GM12801 (cell line): ENCODE results near the gene OR52A5.

ENCODE experiments used
- CTCF ChIP-seq: IDR thresholded peaks from one replicate; pipeline ENCODE4 v1.5.1; 2011; ENCODE audit warnings: control low read depth; ENCODE audit not compliant: insufficient read length; ENCODE audit errors: extremely low read depth

Gene OR52A5

DNA sequence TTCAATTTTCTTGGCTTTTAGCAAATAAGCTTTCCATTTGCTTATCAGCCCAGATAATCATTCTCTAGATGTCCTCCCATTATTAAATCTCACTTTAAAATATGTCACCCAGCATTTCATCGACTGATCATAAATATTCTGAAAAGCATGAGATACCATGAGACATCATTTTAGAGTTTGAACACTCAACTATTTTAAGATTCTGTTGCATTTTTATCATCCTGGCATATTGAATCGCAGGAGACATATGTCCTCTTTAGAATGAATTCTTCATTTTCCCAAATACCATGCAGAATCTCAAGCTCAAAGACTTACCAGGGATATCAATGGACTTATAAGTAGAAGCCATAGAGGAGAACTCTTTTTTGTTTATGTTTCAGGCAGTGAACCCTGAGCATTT is at the start of gene OR52A5:
OR52A5 (minus strand) TSS at position 361 of the 400 bp plus-strand sequence. CDS start 5,714 bp downstream, outside the sequence.
- no peak for TF ChIP-seq CTCF

DNA sequence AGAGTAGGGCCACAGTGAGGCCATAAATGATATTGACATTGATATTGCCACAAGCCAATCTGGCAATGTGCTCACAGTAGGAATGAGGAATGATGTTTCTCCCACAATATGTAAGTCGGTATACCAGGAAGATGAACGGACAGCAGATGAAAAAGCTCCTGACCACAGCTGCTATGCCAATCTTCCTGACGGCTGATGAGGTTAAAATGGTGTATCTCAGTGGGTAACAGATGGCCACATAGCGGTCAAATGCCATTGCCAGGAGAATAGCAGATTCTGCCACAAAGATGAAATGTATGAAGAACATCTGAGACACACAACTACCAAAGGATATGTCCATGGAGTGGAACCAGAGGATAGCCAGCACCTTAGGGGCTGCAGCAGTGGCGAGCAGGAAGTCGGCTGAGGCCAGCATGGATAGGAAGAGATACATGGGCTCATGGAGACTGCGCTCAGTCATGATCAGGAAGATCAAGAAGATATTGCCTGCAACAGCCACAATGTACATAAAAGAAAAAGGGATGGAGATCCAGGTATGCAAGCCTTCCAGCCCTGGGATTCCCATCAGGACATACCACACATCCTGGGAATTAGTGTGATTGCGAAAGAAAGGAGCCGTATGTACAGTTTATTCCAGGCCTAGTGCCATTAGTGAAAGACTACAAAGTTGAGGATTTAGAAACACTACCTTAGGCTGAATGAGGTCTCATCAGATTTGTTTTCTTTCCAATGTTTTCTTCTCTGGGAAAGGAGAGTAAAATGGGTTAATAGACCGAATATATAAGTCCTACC is 40.1 kb upstream of the OR52A5 start:
- TF ChIP-seq CTCF = no peak

DNA sequence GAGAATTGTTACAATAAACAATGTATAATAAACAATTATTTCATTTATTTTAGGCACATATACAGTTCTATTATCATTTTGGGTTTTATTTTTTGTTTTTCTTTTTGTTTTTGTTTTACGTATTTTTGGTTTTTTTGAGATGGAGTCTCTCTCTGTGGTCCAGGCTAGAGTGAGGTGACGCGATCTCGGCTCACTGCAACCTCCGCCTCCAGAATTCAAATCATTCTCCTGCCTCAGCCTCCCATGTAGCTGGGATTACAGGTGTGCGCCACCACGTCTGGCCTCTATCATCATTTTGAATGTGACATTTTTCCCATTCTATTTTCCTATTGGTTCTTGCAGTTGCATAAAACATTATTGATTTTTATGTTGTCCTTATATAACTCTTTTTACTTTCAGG is 36.8 kb upstream of the OR52A5 start:
- no peak for TF ChIP-seq CTCF

- TF ChIP-seq CTCF = no peak
Observed at GRCh38 chr11:5171856-5172255, 33.7 kb upstream of the OR52A5 start.

DNA sequence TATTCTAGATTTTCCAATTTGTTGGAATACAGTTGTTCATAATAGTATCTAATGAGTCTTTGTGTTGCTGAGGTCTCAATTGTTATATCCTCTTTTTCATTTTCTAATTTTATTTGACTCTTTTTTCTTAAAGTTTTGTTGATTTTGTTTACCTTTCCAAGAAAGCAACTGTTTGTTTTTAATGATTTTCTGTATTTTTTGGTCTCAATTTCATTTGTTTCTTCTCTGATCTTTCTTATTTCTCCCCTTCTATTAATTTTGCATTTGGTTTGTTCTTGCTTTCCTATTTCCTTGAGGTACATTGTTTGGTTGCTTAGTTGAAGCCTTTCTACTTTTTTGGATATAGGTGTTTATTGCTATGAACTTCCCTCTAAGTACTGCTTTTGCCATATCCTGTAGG is 21.6 kb upstream of the OR52A5 start:
- TF ChIP-seq CTCF = no peak

- no peak for TF ChIP-seq CTCF
Observed at GRCh38 chr11:5154657-5155056, 16.5 kb upstream of the OR52A5 start, which contains the start of gene OR52A1. TSS of gene OR52A1 (minus strand) at chr11:5154757. CDS start at chr11:5152369, 2,388 bp downstream.

- no peak for TF ChIP-seq CTCF
Observed at GRCh38 chr11:5153574-5154431, 15.6 kb upstream of the OR52A5 start.
